Inflammatory macrophage treated with lipopolysaccharide for 4 hours (primary cell): ENCODE results near the gene LGALS13.

ENCODE experiments used
- DNase-seq: peaks from one replicate; pipeline ENCODE4 v3.0.0-alpha.2; 2020

Gene LGALS13

GRCh38 chr19:39623946-39624345 is 21.6 kb downstream of the LGALS13 start:
- no peak for DNase-seq

GRCh38 chr19:39627631-39628030 is 25.3 kb downstream of the LGALS13 start:
- peak; percentile 35 for DNase-seq

- DNase-seq, result no peak
Measured at GRCh38 chr19:39631178-39631577, 28.9 kb downstream of the LGALS13 start.

GRCh38 chr19:39631626-39632025 is 29.3 kb downstream of the LGALS13 start:
- no peak for DNase-seq

- no peak for DNase-seq
Measured at GRCh38 chr19:39637891-39638290, 35.6 kb downstream of the LGALS13 start.

- no peak for DNase-seq
Measured at GRCh38 chr19:39641773-39642172, 39.4 kb downstream of the LGALS13 start.

- DNase-seq, result no peak
Measured at GRCh38 chr19:39643591-39643990, 41.3 kb downstream of the LGALS13 start.

- DNase-seq, result no peak
Measured at GRCh38 chr19:39645800-39646411, 43.6 kb downstream of the LGALS13 start.

GRCh38 chr19:39647918-39648317 is 45.6 kb downstream of the LGALS13 start:
- no peak for DNase-seq

GRCh38 chr19:39655613-39656012 is 53.3 kb downstream of the LGALS13 start, which contains the start of gene LGALS16:
Gene LGALS16, plus strand, starts transcription at chr19:39655913. Its CDS starts 49 bp downstream, at chr19:39655962.
- no peak for DNase-seq
